Neural progenitor cell (in vitro differentiated cells): Measurements from ENCODE around the gene DDX10. TPM values are rescaled to one million over a fixed set of nuclear protein-coding genes. Genes with fewer than 3 reads are reported as not detected.

ENCODE experiments used
- DNase-seq: peaks from one replicate; pipeline ENCODE4 v3.0.0-alpha.2; 2016; ENCODE audit warnings: low spot score
- H2AFZ ChIP-seq: fragments of 200-600 bp; sonication (generic); replicated peaks from 2 replicates; pipeline ENCODE4 v1.6.1; 2016; ENCODE audit warnings: antibody characterized with exemption
- H3F3A ChIP-seq: fragments of 200-600 bp; sonication (generic); 2 replicates; pipeline ENCODE4 v1.6.1; 2016; ENCODE audit warnings: antibody characterized with exemption, low read depth
- H3K27ac ChIP-seq: fragments of 200-600 bp; sonication (generic); 2 replicates; pipeline ENCODE4 v1.5.1; 2016; ENCODE audit warnings: mild to moderate bottlenecking
- H3K27me3 ChIP-seq: fragments of 200-600 bp; sonication (generic); 2 replicates; pipeline ENCODE4 v1.6.1; 2016; ENCODE audit warnings: mild to moderate bottlenecking, moderate library complexity
- H3K36me3 ChIP-seq: fragments of 200-600 bp; sonication (generic); 2 replicates; pipeline ENCODE4 v1.5.1; 2016
- H3K4me1 ChIP-seq: fragments of 200-600 bp; sonication (generic); 2 replicates; pipeline ENCODE4 v1.6.1; 2016; ENCODE audit warnings: mixed run types
- H3K4me2 ChIP-seq: fragments of 200-600 bp; sonication (generic); 2 replicates; pipeline ENCODE4 v1.6.1; 2016
- H3K4me3 ChIP-seq: fragments of 200-600 bp; sonication (generic); 2 replicates; pipeline ENCODE4 v1.5.1; 2016
- H3K79me2 ChIP-seq: fragments of 200-600 bp; sonication (generic); 2 replicates; pipeline ENCODE4 v1.6.1; 2016; ENCODE audit warnings: low read depth
- H3K9ac ChIP-seq: fragments of 200-600 bp; sonication (generic); 2 replicates; pipeline ENCODE4 v1.6.1; 2016
- H3K9me3 ChIP-seq: fragments of 200-600 bp; sonication (generic); 2 replicates; pipeline ENCODE4 v1.5.1; 2016; ENCODE audit warnings: low read depth
- H4K20me1 ChIP-seq: fragments of 200-600 bp; sonication (generic); 2 replicates; pipeline ENCODE4 v1.6.1; 2016; ENCODE audit warnings: low read depth
- H3K27ac Mint-ChIP-seq: 3 replicates; pipeline ENCODE4 v1.8.0; 2021; ENCODE audit warnings: mixed read lengths
- H3K27me3 Mint-ChIP-seq: 2 replicates; pipeline ENCODE4 v1.8.0; 2022; ENCODE audit warnings: low read depth, mild to moderate bottlenecking, inconsistent platforms, moderate library complexity, mixed read lengths; ENCODE audit not compliant: insufficient read depth
- H3K36me3 Mint-ChIP-seq: 3 replicates; pipeline ENCODE4 v1.8.0; 2021; ENCODE audit warnings: mixed read lengths
- H3K4me1 Mint-ChIP-seq: 3 replicates; pipeline ENCODE4 v1.8.0; 2021; ENCODE audit warnings: mixed read lengths
- H3K4me3 Mint-ChIP-seq: 3 replicates; pipeline ENCODE4 v1.8.0; 2021; ENCODE audit warnings: mild to moderate bottlenecking, moderate library complexity, mixed read lengths
- H3K9me3 Mint-ChIP-seq: 3 replicates; pipeline ENCODE4 v1.8.0; 2020; ENCODE audit warnings: mixed read lengths
- CTCF ChIP-seq: fragments of 200-600 bp; sonication (generic); IDR thresholded peaks from 2 replicates; pipeline ENCODE4 v1.5.1; 2017; ENCODE audit warnings: antibody characterized with exemption, mild to moderate bottlenecking
- EZH2 ChIP-seq: fragments of 200-600 bp; sonication (generic); IDR thresholded peaks from 2 replicates; pipeline ENCODE4 v1.6.1; 2017; ENCODE audit warnings: antibody characterized with exemption, mild to moderate bottlenecking, moderate library complexity
- EZH2phosphoT487 ChIP-seq: fragments of 200-600 bp; sonication (generic); IDR thresholded peaks from 2 replicates; pipeline ENCODE4 v1.6.1; 2017; ENCODE audit warnings: antibody characterized with exemption
- total RNA-seq: library from RNA; depleted of rRNA; stranded (reverse); fragments of >200 nt; gene quantifications from 2 replicates; pipeline ENCODE4 v1.2.3, GENCODE V29; 2015; ENCODE audit warnings: low replicate concordance

DDX10 gene
- total RNA-seq, 1 donor from 2014 or later, result 34.1 TPM

GRCh38 chr11:108985945-108986279 is 321.0 kb downstream of the DDX10 start:
- peaks cover 2% of the 10 kb centered on the region for H3K9me3 Mint-ChIP-seq
- no peak overlapping the region for H3K27ac Mint-ChIP-seq
- Histone ChIP-seq H3K4me2 (no peak overlapping the region), H3K36me3 (no peaks in the 10 kb centered on the region), H3K9ac (no peak overlapping the region), H3K4me1 (peaks cover 7% of the 10 kb centered on the region), H3K4me3 (no peak overlapping the region), H2AFZ (peak overlapping the region; percentile 17), H3K27me3 (no peaks in the 10 kb centered on the region), H3K9me3 (no peaks in the 10 kb centered on the region), H3F3A (no peaks in the 10 kb centered on the region), H4K20me1 (no peaks in the 10 kb centered on the region), H3K79me2 (no peaks in the 10 kb centered on the region), H3K27ac (no peak overlapping the region)
- no peaks in the 10 kb centered on the region for H3K36me3 Mint-ChIP-seq
- TF ChIP-seq CTCF (no peak), EZH2 (no peak), EZH2phosphoT487 (no peak)
- DNase-seq, result no peak
- H3K4me3 Mint-ChIP-seq, result no peak overlapping the region
- peaks cover 9% of the 10 kb centered on the region for H3K4me1 Mint-ChIP-seq
- peaks cover 2% of the 10 kb centered on the region for H3K27me3 Mint-ChIP-seq

Other genes with a start within 250 kb of the DDX10 start
- 1.8 and 11.4 TPM in 2 replicates for gene C11orf65, start 197.5 kb upstream of the DDX10 start, total RNA-seq
- gene POGLUT3, start 166.7 kb upstream of the DDX10 start, total RNA-seq, result 19.3 and 27.3 TPM in 2 replicates
- gene EXPH5, start 71.3 kb upstream of the DDX10 start, total RNA-seq, result 0.84 and 1.4 TPM in 2 replicates